Kidney (tissue), 14 donors: Measurements from ENCODE around the gene SOCS6. TPM values are rescaled to one million over a fixed set of nuclear protein-coding genes. Genes with fewer than 3 reads are reported as not detected.

Source experiments
- DNase-seq, 5 donors: peaks; one replicate each; pipeline ENCODE4 v3.0.0-alpha.2; 2013 to 2020
- FAIRE-seq: peaks from 2 replicates; lab custom pipeline; 2012; peaks lifted over from hg19 to GRCh38; lab: Jason Lieb, UNC
- H3K27ac ChIP-seq, 2 donors: one replicate each; pipeline ENCODE4 v1.7.0; 2013; ENCODE audit warnings: low read depth in 2 of 2, low read length in 2 of 2, inconsistent platforms in 1 of 2
- H3K27me3 ChIP-seq: one replicate; pipeline ENCODE4 v1.7.1; 2013; ENCODE audit warnings: low read length, inconsistent platforms; ENCODE audit not compliant: control insufficient read depth, insufficient read depth
- H3K36me3 ChIP-seq, 3 donors: one replicate each; pipeline versions ENCODE4 v1.7.0 to v1.7.1; 2013; ENCODE audit warnings: low read length in 3 of 3, control low read depth in 1 of 3, inconsistent platforms in 1 of 3; ENCODE audit not compliant: insufficient read depth in 3 of 3, control insufficient read depth in 2 of 3
- H3K4me1 ChIP-seq, 3 donors: one replicate each; pipeline versions ENCODE4 v1.7.0 to v1.7.1; 2013; ENCODE audit warnings: low read length in 3 of 3, inconsistent platforms in 1 of 3, low read depth in 1 of 3; ENCODE audit not compliant: control insufficient read depth in 2 of 3, insufficient read depth in 2 of 3
- H3K4me3 ChIP-seq, 3 donors: one replicate each; pipeline versions ENCODE4 v1.7.0 to v1.8.1; 2013; ENCODE audit warnings: low read length in 3 of 3, control low read depth in 1 of 3, inconsistent platforms in 1 of 3
- H3K9ac ChIP-seq, 3 donors: one replicate each; pipeline versions ENCODE4 v1.7.0 to v1.7.1; 2013; ENCODE audit warnings: low read length in 3 of 3, control low read depth in 1 of 3, inconsistent platforms in 1 of 3
- H3K9me3 ChIP-seq, 3 donors: one replicate each; pipeline versions ENCODE4 v1.7.0 to v1.7.1; 2013; ENCODE audit warnings: low read length in 3 of 3, control low read depth in 1 of 3, inconsistent platforms in 1 of 3; ENCODE audit not compliant: control insufficient read depth in 2 of 3, insufficient read depth in 1 of 3
- intact Hi-C: fragments of 100-400 bp; cut with DNase I; formaldehyde crosslinking; loops from one replicate; pipeline ENCODE4 v1.11.1; 2022
- polyA plus RNA-seq: library from polyadenylated mRNA; stranded (reverse); fragments of 350-450 nt; fragmentation: Illumina TruSeq; extraction: RNeasy Lipid Tissue Mini Kit (QIAGEN cat#74804); gene quantifications from one replicate; pipeline ENCODE4 v1.2.3, GENCODE V29; 2014; ENCODE audit warnings: low read depth, low replicate concordance; ENCODE audit not compliant: insufficient read depth
- total RNA-seq: library from RNA; stranded (reverse); fragmentation: NEBNext Ultra II Directional; extraction: Animal tissue kit (Norgen Biotek cat#: 25700); gene quantifications from one replicate; pipeline ENCODE4 v1.2.1, GENCODE V29; 2021
- TF ChIP-seq, protein P1 (sequence below): IDR thresholded peaks from 3 replicates; pipeline ENCODE4 v1.5.1; 2012; ENCODE audit warnings: mild to moderate bottlenecking, moderate library complexity, borderline replicate concordance; ENCODE audit not compliant: insufficient read depth; ENCODE audit errors: extremely low read depth
- donor health status: control.
- donor health status: control.
- donor health status: control.
- donor health status: control.
- donor health status: control.
- donor health status: DM: yes; HTN: yes; CAD: no.
- donor health status: Normal renal cell carcinoma (clear cell type).

Gene SOCS6
- total and polyA plus RNA-seq, 2 donors from 2014 or later = 5.1 to 18.7 TPM

DNA sequence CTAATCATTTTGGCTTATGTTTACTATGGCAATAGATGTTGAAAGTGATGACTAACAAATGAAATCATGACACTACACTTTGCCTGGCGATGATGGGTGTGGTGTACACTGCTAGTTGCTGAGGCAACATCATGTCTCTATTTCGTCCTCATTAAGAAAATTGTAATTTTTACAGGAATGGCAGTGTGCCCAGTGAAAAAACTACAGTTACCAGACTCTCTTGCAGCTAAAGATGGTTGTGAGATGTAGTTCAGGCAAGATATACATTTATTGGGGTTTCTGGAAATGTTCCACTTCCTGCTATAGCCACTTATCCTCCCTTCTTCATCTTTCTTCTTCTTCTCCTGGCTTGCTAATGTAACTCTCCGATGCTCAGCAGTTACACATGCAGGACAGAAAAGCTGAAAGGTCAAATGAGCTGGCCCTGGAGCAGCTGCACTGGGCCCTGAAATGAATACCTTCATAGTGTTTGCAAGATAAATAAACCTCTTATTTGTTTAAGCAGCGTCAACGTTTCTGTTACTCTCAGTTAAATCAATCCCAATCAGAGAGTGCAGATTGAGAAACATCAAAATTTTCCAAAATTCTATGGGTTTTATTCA, 46.0 kb downstream of the SOCS6 start:
- Histone ChIP-seq H3K9ac (no peak overlapping the region), H3K27ac (no peak overlapping the region), H3K4me1 (no peaks in the 10 kb centered on the region), H3K9me3 (peaks cover 0 to 14% (median 0%) of the 10 kb centered on the region in 3 donors), H3K4me3 (no peak overlapping the region), H3K27me3 (no peaks in the 10 kb centered on the region), H3K36me3 (no peaks in the 10 kb centered on the region)
- FAIRE-seq (no peak), DNase-seq (no peak)
- intact Hi-C loops = no loop called here
- TF ChIP-seq, protein P1, sequence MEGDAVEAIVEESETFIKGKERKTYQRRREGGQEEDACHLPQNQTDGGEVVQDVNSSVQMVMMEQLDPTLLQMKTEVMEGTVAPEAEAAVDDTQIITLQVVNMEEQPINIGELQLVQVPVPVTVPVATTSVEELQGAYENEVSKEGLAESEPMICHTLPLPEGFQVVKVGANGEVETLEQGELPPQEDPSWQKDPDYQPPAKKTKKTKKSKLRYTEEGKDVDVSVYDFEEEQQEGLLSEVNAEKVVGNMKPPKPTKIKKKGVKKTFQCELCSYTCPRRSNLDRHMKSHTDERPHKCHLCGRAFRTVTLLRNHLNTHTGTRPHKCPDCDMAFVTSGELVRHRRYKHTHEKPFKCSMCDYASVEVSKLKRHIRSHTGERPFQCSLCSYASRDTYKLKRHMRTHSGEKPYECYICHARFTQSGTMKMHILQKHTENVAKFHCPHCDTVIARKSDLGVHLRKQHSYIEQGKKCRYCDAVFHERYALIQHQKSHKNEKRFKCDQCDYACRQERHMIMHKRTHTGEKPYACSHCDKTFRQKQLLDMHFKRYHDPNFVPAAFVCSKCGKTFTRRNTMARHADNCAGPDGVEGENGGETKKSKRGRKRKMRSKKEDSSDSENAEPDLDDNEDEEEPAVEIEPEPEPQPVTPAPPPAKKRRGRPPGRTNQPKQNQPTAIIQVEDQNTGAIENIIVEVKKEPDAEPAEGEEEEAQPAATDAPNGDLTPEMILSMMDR = no peak

DNA sequence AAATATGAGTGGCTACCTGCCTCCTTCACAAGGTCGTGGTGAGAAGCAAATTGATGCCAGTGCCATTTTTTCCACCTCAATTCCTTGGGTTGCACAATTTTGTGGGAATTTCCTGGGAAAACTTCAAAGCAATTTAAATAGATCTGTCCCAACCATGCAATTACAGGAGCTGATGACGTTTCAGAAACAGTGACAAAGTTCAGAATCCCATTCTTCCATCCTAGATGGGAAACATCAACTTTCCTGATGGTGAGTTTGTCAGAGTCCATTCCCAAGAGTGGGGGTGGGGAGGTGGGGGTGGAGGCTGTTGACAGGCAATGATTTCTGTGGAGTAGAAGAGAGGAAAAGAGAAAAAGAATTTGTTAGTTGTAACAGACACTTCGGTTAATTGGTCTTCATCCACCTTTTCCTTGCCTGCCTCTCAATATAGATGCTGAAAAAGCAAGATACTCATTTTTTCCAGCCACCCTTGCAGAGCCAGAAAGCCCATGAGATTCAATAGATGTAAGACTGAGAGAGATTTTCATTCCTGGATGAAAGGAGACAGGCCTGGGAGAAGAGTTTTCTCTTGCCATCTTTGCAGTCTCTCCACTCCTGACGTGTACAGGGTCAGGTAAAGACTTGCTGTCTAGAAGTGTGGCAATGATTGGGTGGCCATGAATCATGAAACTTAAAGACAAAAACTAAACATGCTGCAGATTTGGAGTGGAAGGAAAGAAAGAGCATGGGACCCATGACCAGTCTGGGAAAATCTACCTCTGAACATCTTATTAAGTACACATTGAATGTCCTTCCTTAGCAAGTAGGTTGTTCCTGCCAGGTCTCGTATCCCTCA, 47.3 kb downstream of the SOCS6 start:
- no peak for DNase-seq
- Histone ChIP-seq H3K36me3 (no peaks in the 10 kb centered on the region), H3K4me1 (no peaks in the 10 kb centered on the region), H3K27me3 (no peaks in the 10 kb centered on the region), H3K27ac (no peak overlapping the region), H3K9me3 (peaks cover 0 to 14% (median 0%) of the 10 kb centered on the region in 3 donors), H3K4me3 (no peak overlapping the region), H3K9ac (no peak overlapping the region)
- TF ChIP-seq, protein P1 = no peak
- intact Hi-C loops = no loop called here
- FAIRE-seq = no peak

DNA sequence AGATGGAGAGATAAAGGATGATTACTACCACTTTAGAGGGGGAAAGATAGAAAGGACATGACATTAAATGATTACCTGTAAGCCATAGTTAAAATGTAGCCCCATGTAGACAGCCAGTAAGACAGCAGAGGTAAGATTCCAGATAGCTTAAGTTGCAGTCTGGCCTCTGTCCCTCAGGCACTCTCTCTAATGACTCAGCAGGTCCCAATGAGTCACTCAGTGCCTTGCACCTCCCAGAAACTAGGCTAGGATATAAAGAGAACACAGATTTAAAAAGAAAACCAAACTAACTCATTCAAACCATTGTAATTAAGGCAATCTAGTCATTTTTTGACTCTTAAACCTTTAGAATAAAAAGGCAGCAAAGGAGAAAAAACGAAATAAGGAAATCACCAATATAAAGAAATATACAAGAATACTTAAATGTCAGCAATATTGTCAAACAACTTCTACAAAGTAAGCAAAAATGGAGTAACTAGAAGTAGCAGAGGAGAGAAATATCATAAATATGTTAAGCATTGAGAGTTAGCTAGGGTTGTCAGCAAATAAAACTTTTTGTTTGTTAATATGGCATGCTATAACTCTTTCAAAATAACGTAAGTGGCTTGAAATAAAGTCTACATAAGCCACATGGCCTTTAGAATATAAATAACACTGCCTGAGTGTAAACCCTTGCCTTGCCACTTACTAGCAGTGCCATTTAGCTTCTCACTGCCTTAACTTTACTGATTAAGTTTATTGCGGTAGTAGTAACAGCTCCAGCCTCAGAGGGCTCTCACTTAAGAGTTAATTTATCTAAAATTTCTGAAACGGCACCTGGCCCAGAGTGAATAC, 48.5 kb downstream of the SOCS6 start:
- H3K9ac ChIP-seq = no peak overlapping the region
- no peaks in the 10 kb centered on the region for H3K27me3 ChIP-seq
- H3K36me3 ChIP-seq = no peaks in the 10 kb centered on the region
- no peak overlapping the region for H3K27ac ChIP-seq
- TF ChIP-seq, protein P1 = no peak
- intact Hi-C loops = no loop called here
- FAIRE-seq (no peak), DNase-seq (no peak)
- peaks cover 0 to 14% (median 0%) of the 10 kb centered on the region in 3 donors for H3K9me3 ChIP-seq
- H3K4me3 ChIP-seq = no peak overlapping the region
- no peaks in the 10 kb centered on the region for H3K4me1 ChIP-seq
